Subcutaneous abdominal adipose tissue (tissue), 5 donors: ENCODE data around the gene AADACL3.
"Not testable (repeated sequence)": the region's sequence is repeated elsewhere in the genome, so short reads cannot be mapped to it uniquely, and the experiment has no call there.

Experiments used
- H3K27ac ChIP-seq: one replicate; pipeline ENCODE4 v1.7.0; 2013; ENCODE audit warnings: low read depth, mild to moderate bottlenecking, inconsistent platforms, low read length, moderate library complexity
- H3K27me3 ChIP-seq, 5 donors: one replicate each; pipeline ENCODE4 v1.7.0; 2013; ENCODE audit warnings: low read length in 5 of 5, inconsistent platforms in 1 of 5; ENCODE audit not compliant: control insufficient read depth in 5 of 5, insufficient read depth in 4 of 5
- H3K36me3 ChIP-seq, 5 donors: one replicate each; pipeline ENCODE4 v1.7.0; 2013; ENCODE audit warnings: low read length in 5 of 5; ENCODE audit not compliant: control insufficient read depth in 5 of 5, insufficient read depth in 5 of 5
- H3K4me1 ChIP-seq, 5 donors: one replicate each; pipeline ENCODE4 v1.7.0; 2013; ENCODE audit warnings: low read length in 5 of 5, mild to moderate bottlenecking in 3 of 5, moderate library complexity in 1 of 5; ENCODE audit not compliant: control insufficient read depth in 5 of 5, insufficient read depth in 5 of 5
- H3K4me3 ChIP-seq, 5 donors: one replicate each; pipeline ENCODE4 v1.7.0; 2013; ENCODE audit warnings: low read length in 5 of 5, low read depth in 1 of 5
- H3K9ac ChIP-seq, 5 donors: one replicate each; pipeline ENCODE4 v1.7.0; 2013; ENCODE audit warnings: low read length in 5 of 5, mild to moderate bottlenecking in 4 of 5, moderate library complexity in 3 of 5
- H3K9me3 ChIP-seq, 5 donors: one replicate each; pipeline ENCODE4 v1.7.0; 2013; ENCODE audit warnings: low read length in 5 of 5; ENCODE audit not compliant: control insufficient read depth in 5 of 5
- donor health status: healthy.
- donor health status: healthy.
- donor health status: healthy.
- donor health status: healthy.
- donor health status: healthy.

AADACL3 gene

DNA sequence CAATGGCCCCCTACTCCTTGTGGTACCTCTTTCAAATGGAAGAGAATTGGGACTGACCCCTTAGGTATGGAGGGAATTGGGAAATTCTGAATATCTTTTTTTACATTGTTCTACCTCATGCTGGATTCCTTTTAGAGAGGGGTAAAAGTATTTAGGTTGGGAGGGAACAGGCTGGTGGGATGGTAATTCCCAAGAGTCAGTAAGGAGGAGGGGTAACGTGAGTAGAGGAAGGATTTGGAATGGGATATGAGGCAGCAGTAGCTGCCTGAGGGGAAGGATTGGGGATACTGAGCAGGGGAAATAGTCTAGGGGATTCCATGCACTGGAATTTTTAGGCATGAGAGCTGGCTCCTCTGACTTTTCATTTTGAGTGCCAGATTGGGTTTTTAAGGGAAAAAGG, 3.8 kb upstream of the AADACL3 start:
- no peak overlapping the region for H3K9ac ChIP-seq
- no peaks in the 10 kb centered on the region for H3K36me3 ChIP-seq
- H3K4me1 ChIP-seq = peaks cover 2 to 39% (median 31%) of the 10 kb centered on the region in 5 donors
- no peaks in the 10 kb centered on the region for H3K27me3 ChIP-seq
- H3K27ac ChIP-seq = peak overlapping the region; percentile 39
- H3K4me3 ChIP-seq = no peak overlapping the region
- H3K9me3 ChIP-seq = no peaks in the 10 kb centered on the region

DNA sequence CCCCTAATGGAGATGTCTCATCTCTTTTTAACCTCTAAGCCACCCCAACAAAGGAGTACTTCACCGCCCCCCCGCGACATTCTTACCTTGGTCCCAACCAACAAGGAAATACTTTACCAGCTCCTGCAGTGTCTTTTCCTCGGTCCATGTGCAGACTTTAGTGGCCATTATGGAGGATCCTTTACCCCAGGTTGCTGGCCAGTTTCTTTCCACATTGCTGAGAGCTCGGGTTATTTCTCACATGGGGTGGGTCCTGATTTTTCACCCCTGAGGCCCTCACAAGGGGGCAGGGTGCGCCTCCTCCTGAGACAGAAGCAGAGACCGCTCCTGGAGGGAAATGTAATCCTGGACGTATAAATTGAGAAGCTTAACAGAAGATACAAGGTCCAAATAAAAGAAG, 3.0 kb upstream of the AADACL3 start:
- Histone ChIP-seq H3K36me3 (no peaks in the 10 kb centered on the region), H3K4me3 (no peak overlapping the region), H3K4me1 (peaks cover 2 to 44% (median 35%) of the 10 kb centered on the region in 5 donors), H3K27me3 (no peaks in the 10 kb centered on the region), H3K9me3 (no peaks in the 10 kb centered on the region), H3K9ac (no peak overlapping the region), H3K27ac (no peak overlapping the region)

DNA sequence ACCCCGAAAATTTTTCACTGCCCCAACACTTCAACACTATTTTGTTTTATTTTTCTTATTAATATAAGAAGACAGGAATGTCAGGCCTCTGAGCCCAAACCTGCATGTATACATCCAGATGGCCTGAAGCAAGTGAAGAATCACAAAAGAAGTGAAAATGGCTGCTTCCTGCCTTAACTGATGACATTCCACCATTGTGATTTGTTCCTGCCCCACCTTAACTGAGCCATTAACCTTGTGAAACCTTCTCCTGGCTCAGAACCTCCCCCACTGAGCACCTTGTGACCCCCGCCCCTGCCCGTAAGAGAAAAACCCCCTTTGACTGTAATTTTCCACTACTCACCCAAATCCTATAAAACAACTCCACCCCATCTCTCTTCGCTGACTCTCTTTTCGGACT, 2.3 kb upstream of the AADACL3 start:
- not testable (repeated sequence) for H3K27ac ChIP-seq, H3K9ac ChIP-seq, H3K9me3 ChIP-seq, H3K27me3 ChIP-seq, H3K4me3 ChIP-seq, H3K36me3 ChIP-seq
- peaks cover 2 to 42% (median 34%) of the 10 kb centered on the region in 5 donors for H3K4me1 ChIP-seq

DNA sequence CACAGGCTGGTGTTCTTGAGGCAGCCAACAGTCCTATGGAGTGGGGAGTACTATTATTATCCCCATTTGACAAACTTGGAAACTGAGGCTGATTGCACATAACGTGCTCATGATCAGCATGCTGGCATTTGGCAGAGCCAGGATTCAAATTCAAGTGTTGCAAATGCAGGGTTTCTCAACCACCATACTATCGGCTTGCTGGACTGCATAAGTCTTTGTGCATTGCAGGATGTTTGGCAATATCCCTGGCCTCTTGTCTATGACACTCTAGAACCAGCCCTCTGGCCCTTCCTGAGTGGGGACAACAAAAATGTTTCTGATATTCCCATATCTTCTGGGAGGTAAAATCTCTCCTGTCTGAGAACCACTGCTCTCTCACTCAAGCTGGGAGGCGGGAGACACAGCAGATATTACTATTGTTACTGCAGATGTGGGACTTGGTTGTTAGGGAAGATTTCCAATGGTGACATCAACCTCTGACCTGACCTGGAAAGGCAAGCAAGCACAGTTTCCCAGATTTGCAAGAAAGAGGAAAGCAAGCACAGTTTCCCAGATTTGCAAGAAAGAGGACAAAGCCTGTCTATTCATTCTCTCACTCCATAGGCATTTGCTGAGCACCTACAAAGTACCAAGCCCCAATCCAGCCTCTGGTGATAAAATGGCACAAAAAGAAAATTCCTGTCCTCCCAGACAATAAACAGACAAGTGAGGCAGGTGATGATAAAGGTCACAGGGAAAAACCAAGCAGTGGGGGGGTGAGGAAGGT, 1.0 kb upstream of the AADACL3 start:
- Histone ChIP-seq H3K36me3 (no peaks in the 10 kb centered on the region), H3K27ac (peak overlapping the region; percentile 30), H3K27me3 (no peaks in the 10 kb centered on the region), H3K4me1 (peaks cover 2 to 34% (median 31%) of the 10 kb centered on the region in 5 donors), H3K4me3 (no peak overlapping the region), H3K9me3 (no peaks in the 10 kb centered on the region), H3K9ac (peak overlapping the region in 1 of 5 donors; percentile 20)

GRCh38 chr1:12717301-12717838, 1.5 kb downstream of the AADACL3 start:
- Histone ChIP-seq H3K4me1 (peaks cover 2 to 31% (median 23%) of the 10 kb centered on the region in 5 donors), H3K9ac (no peak overlapping the region), H3K36me3 (no peaks in the 10 kb centered on the region), H3K27me3 (no peaks in the 10 kb centered on the region), H3K27ac (no peak overlapping the region), H3K4me3 (no peak overlapping the region), H3K9me3 (no peaks in the 10 kb centered on the region)

GRCh38 chr1:12722626-12723025, 6.7 kb downstream of the AADACL3 start:
- Histone ChIP-seq H3K9me3 (no peaks in the 10 kb centered on the region), H3K4me3 (no peak overlapping the region), H3K4me1 (peaks cover 0 to 17% (median 9%) of the 10 kb centered on the region in 5 donors), H3K27ac (no peak overlapping the region), H3K36me3 (no peaks in the 10 kb centered on the region), H3K9ac (no peak overlapping the region), H3K27me3 (no peaks in the 10 kb centered on the region)

DNA sequence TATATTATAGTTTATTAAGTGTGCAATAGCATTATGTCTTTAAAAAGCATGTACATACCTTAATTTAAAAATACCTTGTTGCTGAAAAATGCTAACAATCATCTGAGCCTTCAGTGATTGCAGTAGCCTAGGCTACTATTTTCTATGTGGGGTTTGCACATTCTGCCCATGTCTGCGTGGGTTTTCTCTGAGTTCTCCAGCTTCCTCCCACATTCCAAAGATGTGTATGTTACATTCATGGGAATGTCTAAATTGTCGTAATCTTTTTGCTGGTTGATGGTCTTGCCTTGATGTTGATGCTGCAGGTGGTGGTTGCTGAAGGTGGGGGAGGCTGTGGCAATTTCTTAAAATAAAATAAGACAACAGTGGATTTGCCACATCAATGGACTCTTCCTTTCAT, 12.5 kb downstream of the AADACL3 start:
- no peak overlapping the region for H3K4me3 ChIP-seq

DNA sequence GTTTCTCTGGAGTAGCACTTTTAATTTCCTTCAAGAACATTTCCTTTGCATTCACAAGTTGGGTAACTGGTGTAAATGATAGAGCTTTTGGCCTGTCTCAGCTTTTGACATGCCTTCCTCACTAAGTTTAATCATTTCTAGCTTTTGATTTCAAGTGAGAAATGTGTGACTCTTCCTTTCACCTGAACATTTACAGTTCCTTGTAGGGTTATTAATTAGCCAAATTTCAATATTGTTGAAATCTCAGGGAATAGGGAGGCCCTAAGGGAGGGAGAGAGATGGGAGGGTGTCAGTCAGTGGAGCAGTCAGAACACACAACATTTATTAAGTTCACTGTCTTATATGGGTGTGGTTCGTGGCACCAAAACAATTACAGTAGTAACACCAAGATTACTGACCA, 14.2 kb downstream of the AADACL3 start:
- H3K9me3 ChIP-seq = peaks cover 0 to 14% (median 8%) of the 10 kb centered on the region in 5 donors
- no peaks in the 10 kb centered on the region for H3K27me3 ChIP-seq
- peaks cover 0 to 7% (median 0%) of the 10 kb centered on the region in 5 donors for H3K4me1 ChIP-seq
- no peak overlapping the region for H3K9ac ChIP-seq
- no peak overlapping the region for H3K4me3 ChIP-seq
- H3K36me3 ChIP-seq = no peaks in the 10 kb centered on the region
- H3K27ac ChIP-seq = no peak overlapping the region

More for the DNA sequence above, 12.5 kb downstream of the AADACL3 start:
- peaks cover 0 to 14% (median 8%) of the 10 kb centered on the region in 5 donors for H3K9me3 ChIP-seq
- H3K27me3 ChIP-seq = no peaks in the 10 kb centered on the region
- H3K4me1 ChIP-seq = no peaks in the 10 kb centered on the region
- H3K27ac ChIP-seq = no peak overlapping the region
- H3K36me3 ChIP-seq = no peaks in the 10 kb centered on the region
- H3K9ac ChIP-seq = no peak overlapping the region

DNA sequence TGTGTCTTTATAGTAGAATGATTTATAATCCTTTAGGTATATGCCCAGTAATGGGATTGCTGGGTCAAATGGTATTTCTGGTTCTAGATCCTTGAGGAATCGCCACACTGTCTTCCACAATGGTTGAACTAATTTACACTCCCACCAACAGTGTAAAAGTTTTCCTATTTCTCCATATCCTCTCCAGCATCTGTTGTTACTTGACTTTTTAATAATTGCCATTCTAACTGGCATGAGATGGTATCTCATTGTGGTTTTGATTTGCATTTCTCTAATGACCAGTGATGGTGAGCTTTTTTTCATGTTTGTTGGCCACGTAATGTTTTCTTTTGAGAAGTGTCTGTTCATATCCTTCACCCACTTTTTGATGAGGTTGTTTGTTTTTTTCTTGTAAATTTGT, 15.2 kb downstream of the AADACL3 start:
- peaks cover 0 to 14% (median 8%) of the 10 kb centered on the region in 5 donors for H3K9me3 ChIP-seq
- H3K4me3 ChIP-seq, H3K36me3 ChIP-seq, H3K27me3 ChIP-seq, H3K4me1 ChIP-seq, H3K27ac ChIP-seq, H3K9ac ChIP-seq: not testable (repeated sequence)

DNA sequence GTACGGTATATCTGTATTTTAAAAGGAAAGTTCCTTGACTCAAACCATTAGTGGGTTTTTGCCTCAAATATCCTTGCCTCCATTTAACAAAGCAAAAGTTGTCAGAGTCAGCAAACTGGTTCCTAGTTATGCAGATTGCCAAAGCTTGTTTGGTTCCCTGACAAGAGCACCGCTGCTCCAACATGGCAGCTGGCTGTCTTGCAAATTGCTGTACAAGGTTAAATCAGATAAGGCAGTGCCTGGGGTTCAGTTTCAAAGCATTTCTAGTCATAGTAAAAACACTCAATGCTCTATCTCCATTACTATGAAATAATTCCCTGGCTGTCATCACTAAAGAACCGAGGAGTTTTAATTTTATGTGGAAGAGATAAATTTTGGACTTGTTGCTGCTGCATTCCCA, 18.7 kb downstream of the AADACL3 start:
- Histone ChIP-seq H3K27ac (no peak overlapping the region), H3K9ac (no peak overlapping the region), H3K36me3 (no peaks in the 10 kb centered on the region), H3K4me3 (no peak overlapping the region), H3K9me3 (peaks cover 0 to 7% (median 4%) of the 10 kb centered on the region in 5 donors), H3K27me3 (no peaks in the 10 kb centered on the region), H3K4me1 (peaks cover 0 to 7% (median 0%) of the 10 kb centered on the region in 5 donors)
